ENCODE measurements around the gene NGFR. TPM values are rescaled to one million over a fixed set of nuclear protein-coding genes. Genes with fewer than 3 reads are reported as not detected.

Gene NGFR
- total RNA-seq, 4 donors from 2014 or later, result 10.6 to 21.3 (median 16.1) TPM

GRCh38 chr17:49545806-49546545 lies 50.9 kb downstream of the NGFR start:
- WGBS, 2 donors (ENCODE audit: low coverage in 1 of 2), result 87 to 100% methylated on average over 2 to 6 of the region's 15 CpGs
- no peak for TF ChIP-seq POLR2A (IDR thresholded peaks at IDR 0.05)
- no peak for TF ChIP-seq POLR2AphosphoS5 (IDR thresholded peaks at IDR 0.05)
- TF ChIP-seq EP300 (IDR thresholded peaks at IDR 0.05), result no peak
- TF ChIP-seq CTCF (IDR thresholded peaks at IDR 0.05), result no peak
- no peaks in the 10 kb centered on the region for H3K36me3 ChIP-seq
- H3K9me3 ChIP-seq, result no peaks in the 10 kb centered on the region
- H3K27me3 ChIP-seq, result peaks cover 3% of the 10 kb centered on the region
- no peak for ATAC-seq
- H3K27ac ChIP-seq, result no peak overlapping the region
- H3K4me3 ChIP-seq, result no peak overlapping the region
- no peaks in the 10 kb centered on the region for H3K4me1 ChIP-seq

- Histone ChIP-seq H3K36me3 (no peaks in the 10 kb centered on the region), H3K4me1 (no peaks in the 10 kb centered on the region), H3K4me3 (no peak overlapping the region), H3K27ac (no peak overlapping the region), H3K9me3 (no peaks in the 10 kb centered on the region), H3K27me3 (peaks cover 3% of the 10 kb centered on the region)
- TF ChIP-seq POLR2A (IDR thresholded peaks at IDR 0.05) (no peak), EP300 (IDR thresholded peaks at IDR 0.05) (no peak), POLR2AphosphoS5 (IDR thresholded peaks at IDR 0.05) (no peak), CTCF (IDR thresholded peaks at IDR 0.05) (no peak)
- ATAC-seq, result no peak
- 63 to 85% methylated on average over 4 to 7 of the region's 18 CpGs for WGBS, 2 donors (ENCODE audit: low coverage in 1 of 2)
Measured at GRCh38 chr17:49546546-49547535, 51.7 kb downstream of the NGFR start.

- no peak for ATAC-seq
- no peaks in the 10 kb centered on the region for H3K36me3 ChIP-seq
- peaks cover 3% of the 10 kb centered on the region for H3K27me3 ChIP-seq
- no peaks in the 10 kb centered on the region for H3K4me1 ChIP-seq
- no peak overlapping the region for H3K27ac ChIP-seq
- TF ChIP-seq POLR2AphosphoS5 (IDR thresholded peaks at IDR 0.05), result no peak
- TF ChIP-seq POLR2A (IDR thresholded peaks at IDR 0.05), result no peak
- TF ChIP-seq EP300 (IDR thresholded peaks at IDR 0.05), result no peak
- no peak for TF ChIP-seq CTCF (IDR thresholded peaks at IDR 0.05)
- H3K4me3 ChIP-seq, result no peak overlapping the region
- no peaks in the 10 kb centered on the region for H3K9me3 ChIP-seq
- WGBS, 2 donors (ENCODE audit: low coverage in 1 of 2), result 49 to 60% methylated on average over 1 to 9 of the region's 9 CpGs
Measured at GRCh38 chr17:49547566-49547965, 52.5 kb downstream of the NGFR start.

- TF ChIP-seq CTCF (IDR thresholded peaks at IDR 0.05) (no peak), POLR2AphosphoS5 (IDR thresholded peaks at IDR 0.05) (no peak), EP300 (IDR thresholded peaks at IDR 0.05) (no peak), POLR2A (IDR thresholded peaks at IDR 0.05) (no peak)
- 83% methylated on average over 1 of the region's 12 CpGs; no CpG with 5 or more reads in 1 of the 2 donors for WGBS, 2 donors (ENCODE audit: low coverage in 1 of 2)
- no peak overlapping the region for H3K27ac ChIP-seq
- no peaks in the 10 kb centered on the region for H3K9me3 ChIP-seq
- H3K27me3 ChIP-seq, result peaks cover 3% of the 10 kb centered on the region
- no peak for ATAC-seq
- no peak overlapping the region for H3K4me3 ChIP-seq
- H3K36me3 ChIP-seq, result no peaks in the 10 kb centered on the region
- no peaks in the 10 kb centered on the region for H3K4me1 ChIP-seq
Measured at GRCh38 chr17:49548051-49548505, 53.0 kb downstream of the NGFR start.

All from gastroesophageal sphincter (tissue), 4 donors.